Keratinocyte (primary cell): ENCODE data around the gene RNF44.

ENCODE experiments used
- CTCF ChIP-seq, 3 experiments: IDR thresholded peaks in 1 of 3; conservative IDR thresholded peaks in 1 of 3; optimal IDR thresholded peaks in 1 of 3; 2 replicates in 2 of 3; 3 replicates in 1 of 3; pipeline versions ENCODE3 to v1.5.1; 2011; ENCODE audit warnings: low read length in 3 of 3, mild to moderate bottlenecking in 3 of 3, moderate library complexity in 2 of 3, control low read depth in 1 of 3, inconsistent platforms in 1 of 3; ENCODE audit not compliant: insufficient read depth in 2 of 3; ENCODE audit errors: extremely low read depth in 1 of 3
- EZH2 ChIP-seq: IDR thresholded peaks from one replicate; pipeline ENCODE4 v1.6.1; 2012; ENCODE audit warnings: inconsistent platforms, mild to moderate bottlenecking, low read length, moderate library complexity

- TF ChIP-seq EZH2 (no peak), CTCF (optimal IDR thresholded peaks at IDR 0.05 in 1 of 3, IDR thresholded peaks at IDR 0.05 in 1 of 3, conservative IDR thresholded peaks at IDR 0.05 in 1 of 3; ENCODE audit: extremely low read depth in 1 of 3, insufficient read depth in 2 of 3, low read length in 3 of 3) (no peak)
These were observed 9.7 kb downstream of the RNF44 start for GRCh38 chr5:176527246-176528222.
